HL-60 (cell line): ENCODE results near the gene KRI1.

Experiments used
- CTCF ChIP-seq: IDR thresholded peaks from one replicate; pipeline ENCODE4 v1.5.1; 2011; ENCODE audit warnings: low read length, control low read depth, inconsistent platforms; ENCODE audit not compliant: insufficient read depth
- POLR2AphosphoS5 ChIP-seq: IDR thresholded peaks from 2 replicates; pipeline ENCODE4 v1.6.1; 2012; ENCODE audit warnings: low read depth

GRCh38 chr19:10513223-10513622 is 52.6 kb downstream of the KRI1 start:
- TF ChIP-seq POLR2AphosphoS5, result no peak
- no peak for TF ChIP-seq CTCF
